H1 (cell line): ENCODE measurements around the gene C8B. TPM values are rescaled to one million over a fixed set of nuclear protein-coding genes. Genes with fewer than 3 reads are reported as not detected.

Experiments used
- CTCF ChIA-PET: fragments of 300-600 bp; sonication (Branson Sonifier 250); formaldehyde crosslinking; loops from one replicate; lab custom pipeline; 2021; ENCODE audit not compliant: partially characterized antibody; lab: Charles Lee
- POLR2A ChIA-PET: fragments of 300-600 bp; sonication (Branson Sonifier 250); formaldehyde crosslinking; loops from one replicate; lab custom pipeline; 2021; ENCODE audit warnings: inconsistent platforms; ENCODE audit not compliant: partially characterized antibody; lab: Charles Lee
- DNase-seq, 2 experiments: peaks; one replicate each; pipeline versions ENCODE4 v3.0.0 to v3.0.0-alpha.2; 2010 to 2022; ENCODE audit warnings: low spot score in 2 of 2, low read depth in 1 of 2, mixed read lengths in 1 of 2
- FAIRE-seq: peaks from 2 replicates; lab custom pipeline; 2011; peaks lifted over from hg19 to GRCh38; lab: Jason Lieb, UNC
- H2AFZ ChIP-seq: 2 replicates; pipeline ENCODE4 v1.8.1; 2012; ENCODE audit warnings: low read length, inconsistent platforms
- H2AK5ac ChIP-seq: 2 replicates; pipeline ENCODE4 v1.6.1; 2013; ENCODE audit warnings: low read depth, low read length
- H2BK120ac ChIP-seq: replicated peaks from 2 replicates; pipeline ENCODE3; 2013; ENCODE audit warnings: low read depth, low read length, inconsistent platforms
- H2BK12ac ChIP-seq: 2 replicates; pipeline ENCODE4 v1.6.1; 2013; ENCODE audit warnings: low read depth, low read length
- H2BK15ac ChIP-seq: 2 replicates; pipeline ENCODE4 v1.6.1; 2013; ENCODE audit warnings: low read length
- H2BK20ac ChIP-seq: 2 replicates; pipeline ENCODE4 v1.6.1; 2013; ENCODE audit warnings: low read length
- H2BK5ac ChIP-seq: 2 replicates; pipeline ENCODE4 v1.6.1; 2013; ENCODE audit warnings: low read depth, low read length
- H3K14ac ChIP-seq: 2 replicates; pipeline ENCODE4 v1.6.1; 2013; ENCODE audit warnings: inconsistent platforms; ENCODE audit not compliant: insufficient read length
- H3K18ac ChIP-seq: 2 replicates; pipeline ENCODE4 v1.6.1; 2013; ENCODE audit warnings: low read length; ENCODE audit errors: extremely low read depth
- H3K23ac ChIP-seq: 2 replicates; pipeline ENCODE4 v1.6.1; 2013; ENCODE audit warnings: inconsistent platforms; ENCODE audit not compliant: insufficient read length
- H3K23me2 ChIP-seq: 2 replicates; pipeline ENCODE4 v1.6.1; 2013; ENCODE audit warnings: low read depth, low read length
- H3K27ac ChIP-seq: 2 replicates; pipeline ENCODE4 v1.6.1; 2011; ENCODE audit warnings: low read depth, low read length, inconsistent platforms
- H3K27me3 ChIP-seq, 4 experiments: replicated peaks in 1 of 4; 1 replicate in 1 of 4; 2 replicates in 3 of 4; pipeline versions ENCODE4 v1.6.1 to v1.8.1; 2011 to 2013; ENCODE audit warnings: low read length in 3 of 4, mild to moderate bottlenecking in 3 of 4, inconsistent platforms in 2 of 4, mixed read lengths in 2 of 4, moderate library complexity in 1 of 4; ENCODE audit not compliant: control insufficient read depth in 3 of 4, insufficient read depth in 3 of 4; ENCODE audit errors: extremely low read depth in 1 of 4
- H3K36me3 ChIP-seq, 4 experiments: 2 replicates each; pipeline versions ENCODE4 v1.6.1 to v1.8.1; 2011 to 2013; ENCODE audit warnings: mild to moderate bottlenecking in 4 of 4, low read length in 3 of 4, moderate library complexity in 2 of 4, control low read depth in 1 of 4, inconsistent platforms in 1 of 4; ENCODE audit not compliant: insufficient read depth in 4 of 4, control insufficient read depth in 2 of 4
- H3K4ac ChIP-seq: replicated peaks from 2 replicates; pipeline ENCODE3; 2013; ENCODE audit warnings: low read length, low read depth, mixed read lengths, inconsistent platforms; ENCODE audit not compliant: insufficient read length
- H3K4me1 ChIP-seq, 4 experiments: replicated peaks in 1 of 4; 1 replicate in 1 of 4; 2 replicates in 3 of 4; pipeline versions ENCODE4 v1.6.1 to v1.8.1; 2011 to 2013; ENCODE audit warnings: low read length in 3 of 4, inconsistent platforms in 2 of 4, mixed read lengths in 1 of 4; ENCODE audit not compliant: insufficient read depth in 4 of 4, control insufficient read depth in 3 of 4
- H3K4me2 ChIP-seq, 2 experiments: 2 replicates each; pipeline versions ENCODE4 v1.6.1 to v1.8.1; 2011 to 2013; ENCODE audit warnings: low read depth in 2 of 2, low read length in 2 of 2, control low read depth in 1 of 2, inconsistent platforms in 1 of 2, mild to moderate bottlenecking in 1 of 2; ENCODE audit not compliant: insufficient read depth in 1 of 2
- H3K4me3 ChIP-seq, 4 experiments: fragments of 200-600, 300-600 bp in 1 of 4; sonication (generic), shearing (Covaris generic), sonication (Bioruptor Twin) in 1 of 4; 2 replicates each; pipeline versions ENCODE4 v1.5.1 to v1.8.1; 2011 to 2016; ENCODE audit warnings: low read length in 4 of 4, low read depth in 3 of 4, control low read depth in 2 of 4, inconsistent platforms in 2 of 4, mild to moderate bottlenecking in 2 of 4, mixed read lengths in 1 of 4, moderate library complexity in 1 of 4; ENCODE audit not compliant: insufficient read depth in 2 of 4; ENCODE audit errors: extremely low read depth in 1 of 4
- H3K56ac ChIP-seq: replicated peaks from 2 replicates; pipeline ENCODE3; 2013; ENCODE audit warnings: low read depth, mild to moderate bottlenecking, mixed read lengths, low read length, inconsistent platforms; ENCODE audit not compliant: insufficient read length
- H3K79me1 ChIP-seq: 2 replicates; pipeline ENCODE4 v1.6.1; 2013; ENCODE audit warnings: low read depth, low read length, control low read depth
- H3K79me2 ChIP-seq, 2 experiments: 2 replicates each; pipeline versions ENCODE4 v1.6.1 to v1.8.1; 2012 to 2013; ENCODE audit warnings: low read length in 2 of 2, mild to moderate bottlenecking in 2 of 2, inconsistent platforms in 1 of 2; ENCODE audit not compliant: insufficient read depth in 2 of 2, control insufficient read depth in 1 of 2
- H3K9ac ChIP-seq, 4 experiments: replicated peaks in 1 of 4; 1 replicate in 1 of 4; 2 replicates in 3 of 4; pipeline versions ENCODE4 v1.6.1 to v1.8.1; 2011 to 2013; ENCODE audit warnings: low read depth in 3 of 4, low read length in 3 of 4, control low read depth in 2 of 4, mild to moderate bottlenecking in 2 of 4, moderate library complexity in 2 of 4, inconsistent platforms in 1 of 4; ENCODE audit errors: extremely low read depth in 1 of 4
- H3K9me3 ChIP-seq, 2 experiments: 2 replicates each; pipeline versions ENCODE4 v1.6.1 to v1.8.1; 2012 to 2013; ENCODE audit warnings: mild to moderate bottlenecking in 2 of 2, moderate library complexity in 2 of 2, control low read depth in 1 of 2, inconsistent platforms in 1 of 2, low read depth in 1 of 2, low read length in 1 of 2, mixed read lengths in 1 of 2; ENCODE audit not compliant: insufficient read depth in 2 of 2
- H4K20me1 ChIP-seq, 2 experiments: replicated peaks in 1 of 2; 2 replicates each; pipeline versions ENCODE3 to v1.8.1; 2011 to 2013; ENCODE audit warnings: inconsistent platforms in 2 of 2, low read length in 2 of 2, mild to moderate bottlenecking in 1 of 2; ENCODE audit not compliant: insufficient read depth in 2 of 2, control insufficient read depth in 1 of 2
- H4K5ac ChIP-seq: 2 replicates; pipeline ENCODE4 v1.6.1; 2013; ENCODE audit warnings: low read length, low read depth, mixed read lengths, inconsistent platforms; ENCODE audit not compliant: insufficient read length
- H4K8ac ChIP-seq: 2 replicates; pipeline ENCODE4 v1.8.0; 2013; ENCODE audit warnings: mild to moderate bottlenecking, moderate library complexity, low read length, inconsistent platforms; ENCODE audit not compliant: insufficient read depth; ENCODE audit errors: extremely low read depth
- H4K91ac ChIP-seq: replicated peaks from 2 replicates; pipeline ENCODE3; 2013; ENCODE audit warnings: low read length, mixed read lengths, inconsistent platforms; ENCODE audit not compliant: insufficient read length
- CHD1 ChIP-seq: IDR thresholded peaks from 2 replicates; pipeline ENCODE4 v1.6.1; 2012; ENCODE audit warnings: low read depth, low read length, improper control_type of control experiment
- EZH2 ChIP-seq: fragments of 200-600 bp; sonication (generic); IDR thresholded peaks from 2 replicates; pipeline ENCODE4 v1.7.1; 2012; ENCODE audit warnings: low read depth, mild to moderate bottlenecking, moderate library complexity, low read length, inconsistent platforms; ENCODE audit not compliant: severe bottlenecking
- GABPA ChIP-seq: IDR thresholded peaks from 2 replicates; pipeline ENCODE4 v1.6.1; 2011; ENCODE audit warnings: mild to moderate bottlenecking, low read length, moderate library complexity, borderline replicate concordance; ENCODE audit not compliant: insufficient read depth
- KDM1A ChIP-seq: fragments of 200-600, 300-600 bp; sonication (generic); IDR thresholded peaks from 2 replicates; pipeline ENCODE4 v1.7.1; 2016; ENCODE audit warnings: mild to moderate bottlenecking, low read length, borderline replicate concordance
- NRF1 ChIP-seq: IDR thresholded peaks from 2 replicates; pipeline ENCODE4 v1.6.1; 2011; ENCODE audit warnings: mild to moderate bottlenecking, low read depth, low read length, improper control_type of control experiment
- POLR2A ChIP-seq, 2 experiments: IDR thresholded peaks; 1 replicate in 1 of 2; 2 replicates in 1 of 2; pipeline ENCODE4 v1.6.1; 2011; ENCODE audit warnings: low read depth in 2 of 2, low read length in 2 of 2, mild to moderate bottlenecking in 2 of 2; ENCODE audit errors: control extremely low read depth in 1 of 2
- TAF7 ChIP-seq: optimal IDR thresholded peaks from 2 replicates; pipeline ENCODE3; 2011; ENCODE audit warnings: low read depth, mild to moderate bottlenecking, inconsistent platforms, low read length, moderate library complexity, borderline replicate concordance
- WGBS, 2 experiments: shearing (Covaris generic) in 1 of 2; methylation state at CpG; one replicate each; pipeline versions ENCODE4 v1.1.6 to v1.1.7; 2013 to 2015; ENCODE audit warnings: low lambda C conversion rate in 2 of 2, mixed read lengths in 2 of 2, inconsistent platforms in 1 of 2, low coverage in 1 of 2, missing lambda C conversion rate in 1 of 2; ENCODE audit not compliant: insufficient replicate concordance in 2 of 2, insufficient coverage in 1 of 2, insufficient read length in 1 of 2; ENCODE audit errors: extremely low coverage in 1 of 2, missing lambda C conversion rate in 1 of 2; 5-methylcytosine and 5-hydroxymethylcytosine counted together
- polyA plus RNA-seq, 7 experiments: library from polyadenylated mRNA; depleted of rRNA in 3 of 7; stranded (reverse) in 5 of 7; unstranded in 2 of 7; fragments of >200 nt in 5 of 7; fragments of 200-250 nt in 2 of 7; gene quantifications; 1 replicate in 5 of 7; 2 replicates in 1 of 7; 4 replicates in 1 of 7; pipeline versions ENCODE4 v1.2.1 to v1.2.3, GENCODE V29; 2011 to 2013; ENCODE audit warnings: missing spikeins in 2 of 7, mixed read lengths in 2 of 7
- total RNA-seq: library from RNA; stranded (reverse); fragmentation: NEBNext Ultra II Directional; extraction: Animal tissue kit (Norgen Biotek cat#: 25700); gene quantifications from 2 replicates; pipeline ENCODE4 v1.2.1, GENCODE V29; 2021

C8B gene
- total and polyA plus RNA-seq, 2 of the 8 experiments (the other 6 are each of a cell fraction or from before 2014, with no cell fraction given): not detected

- Histone ChIP-seq H2BK5ac (no peak overlapping the region), H3K14ac (no peak overlapping the region), H4K5ac (no peak overlapping the region), H2BK20ac (no peak overlapping the region), H3K4me1 (peaks cover 0 to 4% (median 1%) of the 10 kb centered on the region in 4 experiments; a peak in 4 of 7 replicates), H3K79me2 (no peaks in the 10 kb centered on the region), H2BK120ac (no peak overlapping the region), H3K56ac (no peak overlapping the region), H3K9me3 (no peaks in the 10 kb centered on the region), H2AFZ (no peak overlapping the region), H3K23me2 (no peaks in the 10 kb centered on the region), H3K27me3 (no peaks in the 10 kb centered on the region), H3K4ac (no peak overlapping the region), H4K91ac (no peak overlapping the region), H4K20me1 (no peaks in the 10 kb centered on the region), H3K23ac (no peak overlapping the region), H3K79me1 (no peaks in the 10 kb centered on the region), H3K4me2 (no peak overlapping the region), H4K8ac (no peak overlapping the region), H2BK12ac (no peak overlapping the region), H3K9ac (no peak overlapping the region), H2AK5ac (no peak overlapping the region), H3K18ac (no peak overlapping the region), H3K36me3 (no peaks in the 10 kb centered on the region), H3K4me3 (no peak overlapping the region), H3K27ac (no peak overlapping the region), H2BK15ac (no peak overlapping the region)
- DNase-seq (no peak), FAIRE-seq (no peak)
- ChIA-PET POLR2A (interaction anchor here (1.5 kb wide), 1 partner anchor 17 kb away, joined by 4 read pairs; no protein-coding TSS in a partner anchor), CTCF (interaction anchor here (1.4 kb wide), 1 partner anchor 27 kb away, joined by 4 read pairs; no protein-coding TSS in a partner anchor)
- 91% methylated on average over 4 of the region's 4 CpGs; no CpG with 5 or more reads in 1 of the 2 experiments for WGBS, 2 experiments
- TF ChIP-seq EZH2 (no peak), TAF7 (no peak), NRF1 (no peak), POLR2A (IDR thresholded peaks at IDR 0.05; ENCODE audit: control extremely low read depth in 1 of 2, low read depth in 2 of 2, low read length in 2 of 2) (no peak), GABPA (no peak), KDM1A (no peak), CHD1 (no peak)
These were observed 29.7 kb upstream of the C8B start for GRCh38 chr1:56995414-56996100.
